Putamen (tissue), 1 donor: ENCODE measurements around the gene CCDC59.
"Not testable (repeated sequence)": the region's sequence is repeated elsewhere in the genome, so short reads cannot be mapped to it uniquely, and the experiment has no call there.

Experiments
- DNase-seq: peaks from one replicate; pipeline ENCODE4 v3.0.0-alpha.2; 2016; ENCODE audit warnings: low spot score

The CCDC59 gene

GRCh38 chr12:82358200-82359114 lies at the start of gene CCDC59, which contains the start of gene METTL25:
CCDC59 (minus strand) TSS chr12:82358387; CDS start chr12:82358376, 11 bp downstream.
METTL25 (plus strand) TSS chr12:82358529; CDS start chr12:82358566, 37 bp downstream.
- peak; percentile 98 for DNase-seq

- DNase-seq: no peak
Measured at GRCh38 chr12:82407481-82407880, 49.3 kb upstream of the CCDC59 start.

GRCh38 chr12:82406651-82407050 lies 48.5 kb upstream of the CCDC59 start:
- no peak for DNase-seq

GRCh38 chr12:82400819-82401218 lies 42.6 kb upstream of the CCDC59 start:
- DNase-seq: no peak

- no peak for DNase-seq
Measured at GRCh38 chr12:82398879-82399278, 40.7 kb upstream of the CCDC59 start.

- DNase-seq: no peak
Measured at GRCh38 chr12:82383930-82384552, 25.9 kb upstream of the CCDC59 start.

- DNase-seq: no peak
Measured at GRCh38 chr12:82378997-82379396, 20.8 kb upstream of the CCDC59 start.

GRCh38 chr12:82375201-82375600 lies 17.0 kb upstream of the CCDC59 start:
- no peak for DNase-seq

- DNase-seq: no peak
Measured at GRCh38 chr12:82366197-82366596, 8.0 kb upstream of the CCDC59 start.

- DNase-seq: no peak
Measured at GRCh38 chr12:82363990-82364389, 5.8 kb upstream of the CCDC59 start.

GRCh38 chr12:82361461-82361915 lies 3.3 kb upstream of the CCDC59 start:
- DNase-seq: no peak

GRCh38 chr12:82360834-82361233 lies 2.6 kb upstream of the CCDC59 start:
- DNase-seq: not testable (repeated sequence)

- no peak for DNase-seq
Measured at GRCh38 chr12:82359115-82359478, 910 bp upstream of the CCDC59 start.

- DNase-seq: no peak
Measured at GRCh38 chr12:82357845-82358199, 365 bp downstream of the CCDC59 start.

- no peak for DNase-seq
Measured at GRCh38 chr12:82357340-82357739, 847 bp downstream of the CCDC59 start.

- DNase-seq: no peak
Measured at GRCh38 chr12:82351390-82351789, 6.8 kb downstream of the CCDC59 start.

GRCh38 chr12:82350161-82350560 lies 8.0 kb downstream of the CCDC59 start:
- DNase-seq: no peak

GRCh38 chr12:82329508-82329907 lies 28.7 kb downstream of the CCDC59 start:
- DNase-seq: no peak

- no peak for DNase-seq
Measured at GRCh38 chr12:82327861-82328260, 30.3 kb downstream of the CCDC59 start.

- no peak for DNase-seq
Measured at GRCh38 chr12:82326905-82327503, 31.2 kb downstream of the CCDC59 start.

- DNase-seq: no peak
Measured at GRCh38 chr12:82325540-82326336, 32.4 kb downstream of the CCDC59 start.

GRCh38 chr12:82319276-82319675 lies 38.9 kb downstream of the CCDC59 start:
- no peak for DNase-seq
